HL-60 (cell line): ENCODE results near the gene CCSER1.

Experiments used
- DNase-seq, 2 experiments: peaks; one replicate each; pipeline ENCODE4 v3.0.0-alpha.2; 2010 to 2020; ENCODE audit warnings: low read depth in 1 of 2, low spot score in 1 of 2
- H3K27ac ChIP-seq: fragments of 250-450 bp; sonication (Bioruptor Pico); replicated peaks from 2 replicates; pipeline ENCODE4 v1.5.1; 2020; ENCODE audit warnings: mild to moderate bottlenecking, moderate library complexity
- H3K27me3 ChIP-seq: fragments of 250-450 bp; sonication (Bioruptor Pico); 2 replicates; pipeline ENCODE4 v1.5.1; 2021; ENCODE audit warnings: mild to moderate bottlenecking, moderate library complexity; ENCODE audit not compliant: insufficient read depth, poor library complexity, severe bottlenecking
- H3K4me3 ChIP-seq: replicated peaks from 2 replicates; pipeline ENCODE4 v1.5.1; 2011; ENCODE audit warnings: mild to moderate bottlenecking, control low read depth, low read length; ENCODE audit not compliant: insufficient read depth
- GABPA ChIP-seq: IDR thresholded peaks from 2 replicates; pipeline ENCODE4 v1.6.1; 2012; ENCODE audit warnings: low read depth
- POLR2AphosphoS5 ChIP-seq: IDR thresholded peaks from 2 replicates; pipeline ENCODE4 v1.6.1; 2012; ENCODE audit warnings: low read depth
- SPI1 ChIP-seq: IDR thresholded peaks from 2 replicates; pipeline ENCODE4 v1.6.1; 2012; ENCODE audit warnings: low read depth, mild to moderate bottlenecking, borderline replicate concordance
- TF ChIP-seq, protein P1 (sequence below): IDR thresholded peaks from 2 replicates; pipeline ENCODE4 v1.6.1; 2012; ENCODE audit warnings: low read depth; ENCODE audit not compliant: insufficient replicate concordance
- TF ChIP-seq, protein P2 (sequence below): IDR thresholded peaks from one replicate; pipeline ENCODE4 v1.5.1; 2011; ENCODE audit warnings: low read length, control low read depth, inconsistent platforms; ENCODE audit not compliant: insufficient read depth

The CCSER1 gene

DNA sequence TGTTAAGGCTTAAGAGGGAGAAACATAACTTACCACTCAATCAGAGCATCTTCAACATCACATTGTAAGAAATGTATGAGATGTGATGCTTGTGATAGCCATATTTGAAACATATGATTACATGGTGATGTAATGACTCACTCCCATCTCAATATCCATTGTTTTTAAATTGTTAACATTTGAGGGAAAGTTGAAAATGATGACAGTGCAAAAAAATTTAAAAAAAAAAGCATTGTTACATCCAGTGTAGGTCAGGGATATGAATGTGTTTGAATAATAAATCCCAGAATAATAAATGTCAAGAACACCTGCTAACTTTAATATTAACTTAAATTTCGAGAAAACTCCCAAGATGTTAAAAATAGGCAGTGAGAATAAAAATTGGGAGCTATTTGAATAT is 6.4 kb upstream of the CCSER1 start:
- TF ChIP-seq, protein P1, sequence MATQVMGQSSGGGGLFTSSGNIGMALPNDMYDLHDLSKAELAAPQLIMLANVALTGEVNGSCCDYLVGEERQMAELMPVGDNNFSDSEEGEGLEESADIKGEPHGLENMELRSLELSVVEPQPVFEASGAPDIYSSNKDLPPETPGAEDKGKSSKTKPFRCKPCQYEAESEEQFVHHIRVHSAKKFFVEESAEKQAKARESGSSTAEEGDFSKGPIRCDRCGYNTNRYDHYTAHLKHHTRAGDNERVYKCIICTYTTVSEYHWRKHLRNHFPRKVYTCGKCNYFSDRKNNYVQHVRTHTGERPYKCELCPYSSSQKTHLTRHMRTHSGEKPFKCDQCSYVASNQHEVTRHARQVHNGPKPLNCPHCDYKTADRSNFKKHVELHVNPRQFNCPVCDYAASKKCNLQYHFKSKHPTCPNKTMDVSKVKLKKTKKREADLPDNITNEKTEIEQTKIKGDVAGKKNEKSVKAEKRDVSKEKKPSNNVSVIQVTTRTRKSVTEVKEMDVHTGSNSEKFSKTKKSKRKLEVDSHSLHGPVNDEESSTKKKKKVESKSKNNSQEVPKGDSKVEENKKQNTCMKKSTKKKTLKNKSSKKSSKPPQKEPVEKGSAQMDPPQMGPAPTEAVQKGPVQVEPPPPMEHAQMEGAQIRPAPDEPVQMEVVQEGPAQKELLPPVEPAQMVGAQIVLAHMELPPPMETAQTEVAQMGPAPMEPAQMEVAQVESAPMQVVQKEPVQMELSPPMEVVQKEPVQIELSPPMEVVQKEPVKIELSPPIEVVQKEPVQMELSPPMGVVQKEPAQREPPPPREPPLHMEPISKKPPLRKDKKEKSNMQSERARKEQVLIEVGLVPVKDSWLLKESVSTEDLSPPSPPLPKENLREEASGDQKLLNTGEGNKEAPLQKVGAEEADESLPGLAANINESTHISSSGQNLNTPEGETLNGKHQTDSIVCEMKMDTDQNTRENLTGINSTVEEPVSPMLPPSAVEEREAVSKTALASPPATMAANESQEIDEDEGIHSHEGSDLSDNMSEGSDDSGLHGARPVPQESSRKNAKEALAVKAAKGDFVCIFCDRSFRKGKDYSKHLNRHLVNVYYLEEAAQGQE = no peak
- no peak for TF ChIP-seq SPI1
- TF ChIP-seq GABPA = no peak
- TF ChIP-seq, protein P2, sequence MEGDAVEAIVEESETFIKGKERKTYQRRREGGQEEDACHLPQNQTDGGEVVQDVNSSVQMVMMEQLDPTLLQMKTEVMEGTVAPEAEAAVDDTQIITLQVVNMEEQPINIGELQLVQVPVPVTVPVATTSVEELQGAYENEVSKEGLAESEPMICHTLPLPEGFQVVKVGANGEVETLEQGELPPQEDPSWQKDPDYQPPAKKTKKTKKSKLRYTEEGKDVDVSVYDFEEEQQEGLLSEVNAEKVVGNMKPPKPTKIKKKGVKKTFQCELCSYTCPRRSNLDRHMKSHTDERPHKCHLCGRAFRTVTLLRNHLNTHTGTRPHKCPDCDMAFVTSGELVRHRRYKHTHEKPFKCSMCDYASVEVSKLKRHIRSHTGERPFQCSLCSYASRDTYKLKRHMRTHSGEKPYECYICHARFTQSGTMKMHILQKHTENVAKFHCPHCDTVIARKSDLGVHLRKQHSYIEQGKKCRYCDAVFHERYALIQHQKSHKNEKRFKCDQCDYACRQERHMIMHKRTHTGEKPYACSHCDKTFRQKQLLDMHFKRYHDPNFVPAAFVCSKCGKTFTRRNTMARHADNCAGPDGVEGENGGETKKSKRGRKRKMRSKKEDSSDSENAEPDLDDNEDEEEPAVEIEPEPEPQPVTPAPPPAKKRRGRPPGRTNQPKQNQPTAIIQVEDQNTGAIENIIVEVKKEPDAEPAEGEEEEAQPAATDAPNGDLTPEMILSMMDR = no peak
- TF ChIP-seq POLR2AphosphoS5 = no peak
- Histone ChIP-seq H3K4me3 (no peak overlapping the region), H3K27me3 (peaks cover 3% of the 10 kb centered on the region), H3K27ac (no peak overlapping the region)
- no peak for DNase-seq

DNA sequence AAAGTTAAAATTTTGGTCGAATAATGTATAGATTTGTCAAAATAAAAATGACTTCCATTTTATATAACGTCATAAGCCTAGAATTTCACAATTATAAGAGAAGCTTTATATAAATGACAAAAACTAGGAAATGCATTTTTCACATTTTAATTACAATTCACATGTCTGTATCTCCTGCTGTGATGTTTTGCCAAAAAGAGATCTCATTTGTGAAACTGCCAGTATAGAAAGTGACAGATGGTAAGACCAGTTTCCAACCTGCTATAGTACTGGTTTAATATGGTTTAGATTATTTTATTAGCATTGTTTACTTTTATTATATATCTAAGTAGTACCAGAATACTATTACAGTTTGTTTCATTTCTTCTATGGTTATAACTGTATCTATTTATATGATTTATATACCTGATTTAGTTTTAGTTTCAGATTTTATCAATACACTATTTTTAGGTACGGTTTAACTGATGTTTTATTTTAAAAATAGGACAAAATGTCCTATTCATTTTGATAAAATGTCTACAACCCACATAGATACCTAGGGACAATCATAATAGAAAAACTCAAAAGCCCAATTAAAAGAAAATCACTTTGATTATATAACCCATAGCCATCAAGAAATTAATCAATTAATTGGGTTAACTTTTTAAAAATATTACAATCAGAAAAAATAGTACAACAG is 5.4 kb upstream of the CCSER1 start:
- TF ChIP-seq SPI1 (no peak), POLR2AphosphoS5 (no peak), GABPA (no peak)
- TF ChIP-seq, protein P2 = no peak
- TF ChIP-seq, protein P1 = no peak
- H3K27me3 ChIP-seq = peaks cover 5% of the 10 kb centered on the region
- DNase-seq = no peak
- H3K27ac ChIP-seq = no peak overlapping the region
- no peak overlapping the region for H3K4me3 ChIP-seq

DNA sequence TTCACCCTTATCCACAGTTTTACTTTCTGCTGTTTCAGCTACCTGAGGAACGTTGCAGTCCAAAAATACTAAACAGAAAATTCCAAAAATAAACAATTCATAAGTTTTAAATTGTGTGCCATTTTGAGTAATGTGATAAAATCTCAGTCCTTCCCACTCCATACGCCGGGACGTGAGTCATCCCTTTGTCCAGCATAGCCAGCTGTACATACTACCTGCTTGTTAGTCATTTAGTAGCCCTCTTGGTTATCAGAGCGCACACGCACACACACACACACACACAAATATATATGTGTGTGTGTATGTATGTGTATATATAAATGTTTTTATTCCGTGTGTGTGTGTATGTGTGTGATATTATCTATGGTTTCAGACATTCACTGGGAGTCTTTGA is 4.8 kb upstream of the CCSER1 start:
- Histone ChIP-seq H3K27ac (no peak overlapping the region), H3K4me3 (no peak overlapping the region), H3K27me3 (peaks cover 10% of the 10 kb centered on the region)
- TF ChIP-seq POLR2AphosphoS5 = no peak
- TF ChIP-seq, protein P2 = no peak
- TF ChIP-seq, protein P1 = no peak
- no peak for TF ChIP-seq GABPA
- no peak for TF ChIP-seq SPI1
- DNase-seq = no peak
